ENCODE data around the gene NAGA. TPM values are rescaled to one million over a fixed set of nuclear protein-coding genes. Genes with fewer than 3 reads are reported as not detected.

The NAGA gene
- total RNA-seq, 4 donors from 2014 or later: 48.3 to 120 (median 96.0) TPM

DNA sequence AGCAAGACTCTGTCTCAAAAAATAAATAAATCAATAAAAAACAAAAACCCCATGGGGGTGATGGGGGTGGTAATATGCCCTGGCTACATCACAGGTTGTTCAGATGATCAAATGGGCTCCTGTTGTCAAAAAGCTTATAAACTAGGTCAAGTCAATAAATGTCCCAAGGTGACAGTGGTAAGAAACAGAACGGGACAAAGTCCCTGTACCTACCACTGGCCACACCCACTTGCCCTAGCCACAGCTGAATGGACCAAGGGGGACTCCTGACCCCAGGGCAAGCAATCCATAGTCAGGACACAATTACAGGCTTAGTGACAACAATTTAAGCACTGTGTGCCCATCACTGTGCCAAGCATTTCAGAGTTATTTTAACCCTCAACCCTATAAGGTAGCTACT is 6.0 kb downstream of the NAGA start:
- in situ Hi-C loops (cut with MboI; ENCODE audit: low pct_ligation_motif_present in 1 of 4, low pct_unique_long_range_greater_than_20kb in 1 of 4, low sequenced_read_pairs in 3 of 4): no loop called here
- Histone ChIP-seq H3K36me3 (peaks cover 0 to 32% (median 12%) of the 10 kb centered on the region in 4 donors), H3K4me3 (no peak overlapping the region), H3K9me3 (no peaks in the 10 kb centered on the region), H3K27ac (peak overlapping the region in 1 of 4 donors; percentile 25), H3K27me3 (no peaks in the 10 kb centered on the region), H3K4me1 (peaks cover 2 to 14% (median 2%) of the 10 kb centered on the region in 4 donors)
- intact Hi-C loops (cut with DNase I; ENCODE audit: low total_unique reads): no loop called here
- TF ChIP-seq, protein P1, sequence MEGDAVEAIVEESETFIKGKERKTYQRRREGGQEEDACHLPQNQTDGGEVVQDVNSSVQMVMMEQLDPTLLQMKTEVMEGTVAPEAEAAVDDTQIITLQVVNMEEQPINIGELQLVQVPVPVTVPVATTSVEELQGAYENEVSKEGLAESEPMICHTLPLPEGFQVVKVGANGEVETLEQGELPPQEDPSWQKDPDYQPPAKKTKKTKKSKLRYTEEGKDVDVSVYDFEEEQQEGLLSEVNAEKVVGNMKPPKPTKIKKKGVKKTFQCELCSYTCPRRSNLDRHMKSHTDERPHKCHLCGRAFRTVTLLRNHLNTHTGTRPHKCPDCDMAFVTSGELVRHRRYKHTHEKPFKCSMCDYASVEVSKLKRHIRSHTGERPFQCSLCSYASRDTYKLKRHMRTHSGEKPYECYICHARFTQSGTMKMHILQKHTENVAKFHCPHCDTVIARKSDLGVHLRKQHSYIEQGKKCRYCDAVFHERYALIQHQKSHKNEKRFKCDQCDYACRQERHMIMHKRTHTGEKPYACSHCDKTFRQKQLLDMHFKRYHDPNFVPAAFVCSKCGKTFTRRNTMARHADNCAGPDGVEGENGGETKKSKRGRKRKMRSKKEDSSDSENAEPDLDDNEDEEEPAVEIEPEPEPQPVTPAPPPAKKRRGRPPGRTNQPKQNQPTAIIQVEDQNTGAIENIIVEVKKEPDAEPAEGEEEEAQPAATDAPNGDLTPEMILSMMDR (IDR thresholded peaks at IDR 0.05): no peak
- TF ChIP-seq POLR2AphosphoS5 (IDR thresholded peaks at IDR 0.05): peak in 1 of 3 donors; percentile 8
- peak; percentile 54 for DNase-seq
- 88% methylated on average over 1 of the region's 1 CpG; no CpG with 5 or more reads in 1 of the 2 donors for WGBS, 2 donors (ENCODE audit: low coverage in 1 of 2)

DNA sequence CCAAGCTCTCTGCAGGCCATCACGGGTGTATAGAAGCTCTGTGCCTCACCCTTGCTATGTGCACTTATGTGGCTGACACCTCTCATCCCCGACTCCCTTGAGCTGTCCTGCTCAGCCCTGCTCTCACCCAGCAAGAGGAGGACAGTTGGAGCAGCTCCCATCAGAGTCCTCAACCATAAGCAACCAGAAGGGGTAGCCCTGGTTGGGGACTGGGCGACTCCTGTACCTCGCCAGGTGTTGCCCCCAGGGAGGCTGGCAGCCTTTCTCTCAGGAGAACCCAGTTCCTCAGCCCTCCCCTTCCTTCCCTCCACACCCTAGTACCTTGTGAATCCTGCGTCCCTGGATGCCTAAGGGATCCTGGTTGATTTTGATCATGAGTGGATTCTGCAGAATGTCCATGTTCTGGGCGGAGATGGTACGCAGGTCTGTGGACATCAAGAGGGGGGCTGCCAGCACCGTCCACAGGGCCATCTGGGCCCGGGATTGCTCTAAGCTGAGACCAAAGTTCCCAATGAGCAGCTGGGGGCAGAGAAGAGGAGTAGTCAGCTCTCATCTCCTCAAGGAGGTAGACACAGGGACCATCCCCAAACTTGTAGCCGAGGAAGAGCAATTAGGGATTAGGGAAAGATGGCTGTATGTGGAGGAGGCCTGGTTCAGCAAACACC is 8.0 kb downstream of the NAGA start:
- in situ Hi-C loops (cut with MboI; ENCODE audit: low pct_ligation_motif_present in 1 of 4, low pct_unique_long_range_greater_than_20kb in 1 of 4, low sequenced_read_pairs in 3 of 4): no loop called here
- peaks cover 0 to 7% (median 0%) of the 10 kb centered on the region in 4 donors for H3K4me1 ChIP-seq
- DNase-seq: no peak
- intact Hi-C loops (cut with DNase I; ENCODE audit: low total_unique reads): no loop called here
- TF ChIP-seq, protein P1 (IDR thresholded peaks at IDR 0.05): no peak
- TF ChIP-seq EP300 (IDR thresholded peaks at IDR 0.05; ENCODE audit: low read depth) (no peak), POLR2A (IDR thresholded peaks at IDR 0.05) (no peak), POLR2AphosphoS5 (IDR thresholded peaks at IDR 0.05) (no peak)
- no peak overlapping the region for H3K27ac ChIP-seq
- H3K36me3 ChIP-seq: peaks cover 0 to 45% (median 12%) of the 10 kb centered on the region in 4 donors
- WGBS, 2 donors (ENCODE audit: low coverage in 1 of 2): 99% methylated on average over 10 of the region's 10 CpGs; no CpG with 5 or more reads in 1 of the 2 donors
- no peaks in the 10 kb centered on the region for H3K9me3 ChIP-seq
- H3K27me3 ChIP-seq: no peaks in the 10 kb centered on the region
- H3K4me3 ChIP-seq: no peak overlapping the region

DNA sequence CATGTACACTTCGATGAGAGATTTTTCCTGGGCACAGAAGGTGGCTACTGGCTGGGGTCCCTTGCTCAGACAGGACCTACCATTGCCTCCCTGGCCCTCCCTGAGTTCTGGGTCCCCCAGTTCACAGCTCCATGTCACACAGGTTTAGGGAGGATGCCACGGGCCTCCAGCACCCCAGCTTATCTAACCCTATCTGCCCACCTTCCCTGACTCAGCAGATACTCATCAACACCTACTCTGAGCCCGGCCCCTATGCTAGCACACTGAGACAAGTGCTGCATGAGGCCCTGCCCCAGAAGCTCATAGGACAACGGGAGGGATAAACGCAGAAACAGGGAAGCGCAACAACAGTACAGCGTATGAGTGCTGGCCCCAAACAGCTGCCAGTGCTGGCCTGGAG is 9.6 kb downstream of the NAGA start:
- DNase-seq: no peak
- in situ Hi-C loops (cut with MboI; ENCODE audit: low pct_ligation_motif_present in 1 of 4, low pct_unique_long_range_greater_than_20kb in 1 of 4, low sequenced_read_pairs in 3 of 4): no loop called here
- Histone ChIP-seq H3K36me3 (peaks cover 0 to 36% (median 15%) of the 10 kb centered on the region in 4 donors), H3K27me3 (no peaks in the 10 kb centered on the region), H3K27ac (no peak overlapping the region), H3K9me3 (peaks cover 11 to 14% of the 10 kb centered on the region in 2 donors), H3K4me3 (no peak overlapping the region), H3K4me1 (peaks cover 0 to 7% (median 0%) of the 10 kb centered on the region in 4 donors)
- TF ChIP-seq EP300 (IDR thresholded peaks at IDR 0.05; ENCODE audit: low read depth): no peak
- no peak for TF ChIP-seq POLR2AphosphoS5 (IDR thresholded peaks at IDR 0.05)
- TF ChIP-seq, protein P1 (IDR thresholded peaks at IDR 0.05): no peak
- TF ChIP-seq POLR2A (IDR thresholded peaks at IDR 0.05): no peak
- 92% methylated on average over 7 of the region's 7 CpGs; no CpG with 5 or more reads in 1 of the 2 donors for WGBS, 2 donors (ENCODE audit: low coverage in 1 of 2)
- intact Hi-C loops (cut with DNase I; ENCODE audit: low total_unique reads): no loop called here

DNA sequence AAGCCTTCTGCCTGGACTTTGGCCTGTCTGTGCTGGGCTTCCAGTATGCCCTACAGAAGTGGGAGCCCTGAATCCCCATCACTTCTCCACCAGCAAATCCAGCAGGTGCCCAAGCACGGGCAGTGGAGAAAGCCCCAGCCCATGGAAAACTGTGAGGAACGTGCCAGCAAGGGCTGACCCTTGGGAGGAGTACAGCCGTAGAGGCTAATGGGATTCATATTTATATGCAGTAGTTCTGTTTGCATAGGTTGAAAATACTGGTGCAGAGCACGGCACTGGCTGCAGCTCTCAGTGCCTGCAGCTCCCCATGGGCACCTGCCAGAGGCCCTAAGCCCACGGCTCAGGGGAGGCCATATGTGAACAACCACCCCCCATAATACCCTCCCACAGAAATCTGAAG is 10.1 kb downstream of the NAGA start:
- intact Hi-C loops (cut with DNase I; ENCODE audit: low total_unique reads): no loop called here
- no peaks in the 10 kb centered on the region for H3K27me3 ChIP-seq
- in situ Hi-C loops (cut with MboI; ENCODE audit: low pct_ligation_motif_present in 1 of 4, low pct_unique_long_range_greater_than_20kb in 1 of 4, low sequenced_read_pairs in 3 of 4): no loop called here
- peaks cover 0 to 31% (median 15%) of the 10 kb centered on the region in 4 donors for H3K36me3 ChIP-seq
- no peak overlapping the region for H3K4me3 ChIP-seq
- H3K9me3 ChIP-seq: peaks cover 11 to 15% of the 10 kb centered on the region in 2 donors
- no peak for DNase-seq
- TF ChIP-seq EP300 (IDR thresholded peaks at IDR 0.05; ENCODE audit: low read depth) (no peak), POLR2AphosphoS5 (IDR thresholded peaks at IDR 0.05) (no peak), POLR2A (IDR thresholded peaks at IDR 0.05) (no peak)
- TF ChIP-seq, protein P1 (IDR thresholded peaks at IDR 0.05): no peak
- H3K27ac ChIP-seq: no peak overlapping the region
- H3K4me1 ChIP-seq: peaks cover 0 to 7% (median 0%) of the 10 kb centered on the region in 4 donors
- WGBS, 2 donors (ENCODE audit: low coverage in 1 of 2): 94% methylated on average over 5 of the region's 5 CpGs; no CpG with 5 or more reads in 1 of the 2 donors
